GF-D8 (cell line): ENCODE data around the gene SGCE.

ENCODE experiments used
- DNase-seq: peaks from one replicate; lab custom pipeline; 2025; lab: John Stamatoyannopoulos, UW

The SGCE gene

DNA sequence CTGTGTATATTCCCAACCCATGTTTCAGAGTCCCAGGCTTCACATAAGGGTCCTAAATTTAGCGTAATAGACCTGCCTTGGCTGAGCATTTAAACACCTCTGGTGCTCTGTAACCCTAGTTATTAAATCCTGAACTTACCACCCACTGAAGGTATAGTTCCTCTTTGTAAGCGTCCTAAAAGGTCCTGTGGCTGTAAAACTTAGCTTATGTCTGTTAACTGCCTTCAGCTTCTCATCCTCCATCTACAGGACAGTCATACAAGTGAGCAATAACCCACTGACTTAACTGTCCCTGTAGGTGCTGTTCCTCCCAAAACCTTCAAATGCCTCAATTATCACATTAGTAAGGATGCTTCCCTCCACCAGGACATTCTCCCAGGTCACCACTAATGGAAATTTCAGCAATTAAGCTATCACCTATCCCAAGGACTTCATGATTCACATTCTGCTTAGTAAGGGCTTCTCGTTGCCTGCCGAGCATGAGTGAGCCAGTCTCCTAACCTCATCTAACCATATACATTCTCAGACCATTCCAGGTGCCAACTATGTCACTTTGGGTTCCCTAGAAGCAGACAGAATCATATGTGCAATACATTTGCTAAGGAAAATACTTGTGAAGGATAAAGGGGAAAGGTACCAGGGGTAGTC, 90.6 kb downstream of the SGCE start:
- no peak for DNase-seq

DNA sequence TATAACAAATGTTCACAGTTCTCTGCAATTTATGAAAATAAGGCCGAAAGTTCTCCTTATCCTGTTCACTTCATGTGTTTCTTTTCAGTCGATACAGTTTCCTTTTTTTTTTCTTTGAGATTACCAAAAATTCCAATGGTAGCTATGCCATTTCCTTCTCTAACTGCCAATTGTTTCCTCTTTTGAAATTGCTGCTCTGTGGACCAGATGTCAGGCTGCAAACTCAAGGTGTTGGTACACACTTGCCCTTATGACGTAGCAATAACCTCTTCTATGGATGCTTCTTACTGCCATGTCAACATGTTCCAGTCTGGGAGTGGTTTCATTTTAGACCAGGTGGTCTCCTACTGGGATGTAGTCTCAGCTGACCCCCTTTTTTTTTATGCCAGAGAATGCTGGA, 93.4 kb downstream of the SGCE start:
- DNase-seq: peak; percentile 75

DNA sequence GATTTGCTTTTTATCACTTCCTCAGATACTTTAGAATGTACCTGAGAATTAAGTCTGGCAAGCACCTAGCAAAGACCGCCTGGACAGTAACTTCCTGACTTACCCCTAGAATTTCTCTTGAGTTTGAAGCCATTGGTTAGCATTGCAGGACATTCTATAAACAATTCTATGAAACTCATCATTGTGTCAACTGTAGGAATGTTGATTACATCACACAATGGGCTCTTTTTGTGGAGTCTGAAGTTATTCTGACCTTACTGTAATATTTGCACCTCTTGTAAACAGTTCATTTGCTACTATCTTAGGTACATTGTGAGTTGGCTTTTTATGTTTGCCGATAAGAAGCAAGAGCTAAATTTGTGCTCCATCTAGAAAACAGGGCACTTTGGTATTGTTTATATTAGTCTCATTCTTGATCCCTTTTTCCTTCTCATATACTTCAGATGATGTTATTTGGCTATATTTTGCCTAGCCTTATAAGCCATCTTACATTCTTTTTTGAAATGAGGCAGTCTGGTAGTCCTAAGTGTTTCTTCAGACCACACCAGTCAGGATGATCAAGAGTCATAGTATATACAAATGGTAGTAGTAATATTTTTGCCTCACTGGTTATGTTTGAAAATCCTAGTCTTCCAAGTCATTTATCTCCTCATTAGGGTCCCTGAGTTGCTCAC, 94.0 kb downstream of the SGCE start:
- DNase-seq: no peak

GRCh38 chr7:94559972-94560371, 96.0 kb downstream of the SGCE start:
- DNase-seq: no peak

DNA sequence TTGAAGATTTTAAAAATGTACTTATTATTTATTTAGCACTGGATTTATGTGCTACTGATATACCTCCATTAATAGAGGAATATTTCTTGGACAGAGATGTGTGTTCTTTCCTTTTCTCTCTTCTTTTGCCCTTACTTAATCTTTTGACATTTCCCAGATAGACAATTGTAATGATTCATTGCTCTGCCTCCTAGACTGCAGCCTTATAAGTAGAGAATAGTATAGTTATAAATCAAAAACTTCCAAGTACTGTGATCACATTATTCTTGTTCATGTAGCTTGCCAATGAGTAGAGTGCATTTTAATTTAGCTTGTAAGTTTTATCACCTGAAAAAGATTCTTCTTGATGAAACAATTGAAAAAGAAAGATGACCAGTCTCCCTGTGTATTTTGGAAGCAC, 98.7 kb downstream of the SGCE start:
- no peak for DNase-seq

- peak; percentile 49 for DNase-seq
Measured at GRCh38 chr7:94556028-94556427, 99.9 kb downstream of the SGCE start.

- no peak for DNase-seq
Measured at GRCh38 chr7:94547126-94547525, 108.8 kb downstream of the SGCE start.

DNA sequence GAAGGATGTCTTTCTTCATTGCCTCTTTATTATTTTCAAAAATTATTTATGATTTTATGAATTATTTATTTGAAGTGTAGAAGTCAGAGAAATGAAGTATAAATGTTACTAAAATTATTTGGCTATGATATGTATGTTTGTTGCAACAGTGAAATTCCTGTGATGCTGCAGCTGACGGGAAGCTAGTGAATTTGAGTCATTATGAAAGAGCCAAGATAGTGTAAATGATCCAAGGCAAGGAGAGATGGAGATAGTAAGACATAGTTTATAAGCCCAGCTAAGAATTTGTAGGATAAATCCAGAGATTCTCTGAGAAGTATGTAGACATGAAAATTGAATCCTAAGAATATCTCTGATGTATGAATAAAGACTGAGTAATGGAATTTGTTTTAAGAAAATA, 115.5 kb downstream of the SGCE start:
- DNase-seq: no peak
